H1 (cell line): ENCODE data around the gene ZNF362. TPM values are rescaled to one million over a fixed set of nuclear protein-coding genes. Genes with fewer than 3 reads are reported as not detected.

ENCODE experiments used
- CBX8 ChIP-seq: fragments of 300-800, 300-1000 bp; sonication (generic); IDR thresholded peaks from 2 replicates; pipeline ENCODE4 v1.7.1; 2016; ENCODE audit warnings: low read depth, low read length, borderline replicate concordance
- CTBP2 ChIP-seq: IDR thresholded peaks from 2 replicates; pipeline ENCODE4 v1.7.0; 2011; ENCODE audit warnings: borderline replicate concordance, mild to moderate bottlenecking, moderate library complexity, mixed read lengths, low read length; ENCODE audit not compliant: insufficient read depth, insufficient read length
- RAD21 ChIP-seq, 2 experiments: IDR thresholded peaks in 1 of 2; conservative IDR thresholded peaks in 1 of 2; 2 replicates each; pipeline ENCODE4 v1.6.1; 2011; ENCODE audit warnings: low read depth in 2 of 2, low read length in 2 of 2, improper control_type of control experiment in 1 of 2, inconsistent platforms in 1 of 2, mild to moderate bottlenecking in 1 of 2, moderate library complexity in 1 of 2
- SIX5 ChIP-seq: IDR thresholded peaks from 2 replicates; pipeline ENCODE4 v1.6.1; 2011; ENCODE audit warnings: mild to moderate bottlenecking, low read depth, low read length
- polyA plus RNA-seq, 7 experiments: library from polyadenylated mRNA; depleted of rRNA in 3 of 7; stranded (reverse) in 5 of 7; unstranded in 2 of 7; fragments of >200 nt in 5 of 7; fragments of 200-250 nt in 2 of 7; gene quantifications; 1 replicate in 5 of 7; 2 replicates in 1 of 7; 4 replicates in 1 of 7; pipeline versions ENCODE4 v1.2.1 to v1.2.3, GENCODE V29; 2011 to 2013; ENCODE audit warnings: missing spikeins in 2 of 7, mixed read lengths in 2 of 7
- total RNA-seq: library from RNA; stranded (reverse); fragmentation: NEBNext Ultra II Directional; extraction: Animal tissue kit (Norgen Biotek cat#: 25700); gene quantifications from 2 replicates; pipeline ENCODE4 v1.2.1, GENCODE V29; 2021

Gene ZNF362
- total and polyA plus RNA-seq, 2 of the 8 experiments (the other 6 are each of a cell fraction or from before 2014, with no cell fraction given), result 24.2 to 27.8 TPM

- TF ChIP-seq SIX5 (no peak), RAD21 (IDR thresholded peaks at IDR 0.05 in 1 of 2, conservative IDR thresholded peaks at IDR 0.05 in 1 of 2; ENCODE audit: low read depth in 2 of 2, low read length in 2 of 2) (no peak), CTBP2 (no peak), CBX8 (no peak)
These were observed 13.6 kb upstream of the ZNF362 start (continued) for GRCh38 chr1:33242652-33243051.
